ENCODE measurements around the gene CDCA3. TPM values are rescaled to one million over a fixed set of nuclear protein-coding genes. Genes with fewer than 3 reads are reported as not detected.
A peak's percentile ranks its signal among the peaks of the same experiment; 100 is the strongest.
"Not testable (repeated sequence)": the region's sequence is repeated elsewhere in the genome, so short reads cannot be mapped to it uniquely, and the experiment has no call there.

The CDCA3 gene
- total RNA-seq, 4 donors from 2014 or later, result 1.2 to 2.9 (median 1.5) TPM

DNA sequence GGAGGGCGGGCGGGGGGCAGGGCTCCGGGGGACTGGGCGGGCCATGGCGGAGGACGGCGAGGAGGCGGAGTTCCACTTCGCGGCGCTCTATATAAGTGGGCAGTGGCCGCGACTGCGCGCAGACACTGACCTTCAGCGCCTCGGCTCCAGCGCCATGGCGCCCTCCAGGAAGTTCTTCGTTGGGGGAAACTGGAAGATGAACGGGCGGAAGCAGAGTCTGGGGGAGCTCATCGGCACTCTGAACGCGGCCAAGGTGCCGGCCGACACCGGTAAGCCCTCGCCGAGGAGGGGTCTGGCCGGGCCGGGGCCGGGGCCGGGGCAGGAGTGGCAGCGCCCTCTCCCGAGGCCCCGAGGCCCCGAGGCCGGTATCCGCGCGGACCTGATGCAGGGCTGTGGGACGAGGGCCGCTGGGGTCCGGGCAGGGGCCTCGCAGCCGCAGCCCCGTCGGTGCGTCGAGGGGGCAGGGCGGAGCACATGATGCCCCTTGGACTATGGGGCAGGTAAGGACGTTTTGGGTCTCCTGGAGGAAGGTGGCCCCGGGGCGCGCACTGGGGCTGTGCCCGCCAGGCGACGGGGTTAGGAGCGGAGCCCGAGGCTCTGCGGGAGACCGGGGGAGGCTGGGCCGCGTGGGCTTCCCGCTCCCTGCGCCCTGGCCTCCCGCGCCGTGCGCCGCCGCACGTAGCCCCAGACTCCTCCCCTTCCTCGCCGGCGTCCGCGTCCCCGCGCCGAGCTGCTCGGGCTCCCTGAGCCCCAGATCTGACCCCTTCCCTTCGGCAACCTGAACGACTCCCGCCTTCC lies 16.5 kb upstream of the CDCA3 start, which contains the start of gene TPI1:
Gene TPI1, plus strand, starts transcription at position 119 of the 798 bp plus-strand sequence. Its CDS starts 36 bp downstream, at position 155.
- peak within 1 kb of the TSS; percentile 98 to 99 (median 98) for H3K27ac ChIP-seq (replicated peaks in 1 of 4)
- intact Hi-C loops (cut with DNase I), result no loop called here
- TF ChIP-seq POLR2AphosphoS5 (IDR thresholded peaks at IDR 0.05) (peak; percentile 94 to 99), POLR2A (IDR thresholded peaks at IDR 0.05; ENCODE audit: low read depth) (peak; percentile 96)
- TF ChIP-seq, protein P1, sequence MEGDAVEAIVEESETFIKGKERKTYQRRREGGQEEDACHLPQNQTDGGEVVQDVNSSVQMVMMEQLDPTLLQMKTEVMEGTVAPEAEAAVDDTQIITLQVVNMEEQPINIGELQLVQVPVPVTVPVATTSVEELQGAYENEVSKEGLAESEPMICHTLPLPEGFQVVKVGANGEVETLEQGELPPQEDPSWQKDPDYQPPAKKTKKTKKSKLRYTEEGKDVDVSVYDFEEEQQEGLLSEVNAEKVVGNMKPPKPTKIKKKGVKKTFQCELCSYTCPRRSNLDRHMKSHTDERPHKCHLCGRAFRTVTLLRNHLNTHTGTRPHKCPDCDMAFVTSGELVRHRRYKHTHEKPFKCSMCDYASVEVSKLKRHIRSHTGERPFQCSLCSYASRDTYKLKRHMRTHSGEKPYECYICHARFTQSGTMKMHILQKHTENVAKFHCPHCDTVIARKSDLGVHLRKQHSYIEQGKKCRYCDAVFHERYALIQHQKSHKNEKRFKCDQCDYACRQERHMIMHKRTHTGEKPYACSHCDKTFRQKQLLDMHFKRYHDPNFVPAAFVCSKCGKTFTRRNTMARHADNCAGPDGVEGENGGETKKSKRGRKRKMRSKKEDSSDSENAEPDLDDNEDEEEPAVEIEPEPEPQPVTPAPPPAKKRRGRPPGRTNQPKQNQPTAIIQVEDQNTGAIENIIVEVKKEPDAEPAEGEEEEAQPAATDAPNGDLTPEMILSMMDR (IDR thresholded peaks at IDR 0.05), result no peak
- H3K27me3 ChIP-seq, result no peaks in the 10 kb centered on the region
- no peaks in the 10 kb centered on the region for H3K9me3 ChIP-seq
- peaks cover 21 to 62% (median 58%) of the 10 kb centered on the region in 4 donors for H3K36me3 ChIP-seq
- peak; percentile 98 for DNase-seq (ENCODE audit: extremely low spot score)
- H3K4me3 ChIP-seq, result peak within 1 kb of the TSS; percentile 80 to 97 (median 86)
- H3K4me1 ChIP-seq, result peaks cover 41 to 56% (median 51%) of the 10 kb centered on the region in 4 donors
- WGBS, result 0% methylated on average over 16 of the region's 86 CpGs

DNA sequence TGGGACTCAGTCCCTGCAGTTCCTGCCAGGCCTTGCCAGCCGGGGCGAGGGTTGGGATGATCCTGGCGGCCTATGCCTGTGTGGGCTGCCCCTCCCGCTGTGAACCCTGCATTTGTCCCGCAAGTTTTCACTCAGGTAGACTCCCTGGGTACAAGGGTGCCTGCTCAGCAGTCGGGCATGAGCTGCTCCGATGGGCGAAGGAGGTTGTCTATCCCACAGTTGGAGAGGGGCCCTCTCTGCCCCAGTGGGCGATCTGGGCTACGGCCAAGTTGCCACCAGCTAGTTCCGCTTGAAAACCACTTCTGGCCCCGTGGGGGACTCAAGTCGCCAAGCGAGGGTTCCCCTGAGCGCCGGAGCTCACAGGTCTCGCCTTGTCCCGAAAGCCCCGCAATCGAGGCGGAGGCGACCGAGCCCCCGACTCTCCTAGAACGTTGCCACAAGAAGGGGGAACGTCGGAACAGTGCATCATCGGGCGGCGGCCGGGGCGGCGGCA lies 15.9 kb upstream of the CDCA3 start:
- intact Hi-C loops (cut with DNase I), result no loop called here
- peak overlapping the region; percentile 80 to 97 (median 86) for H3K4me3 ChIP-seq
- TF ChIP-seq POLR2A (IDR thresholded peaks at IDR 0.05; ENCODE audit: low read depth) (no peak), EP300 (IDR thresholded peaks at IDR 0.05) (no peak), POLR2AphosphoS5 (IDR thresholded peaks at IDR 0.05) (no peak)
- TF ChIP-seq, protein P1 (IDR thresholded peaks at IDR 0.05), result no peak
- H3K4me1 ChIP-seq, result peaks cover 38 to 49% (median 47%) of the 10 kb centered on the region in 4 donors
- no peaks in the 10 kb centered on the region for H3K27me3 ChIP-seq
- H3K27ac ChIP-seq (replicated peaks in 1 of 4), result peak overlapping the region; percentile 98 to 99 (median 98)
- peaks cover 25 to 68% (median 65%) of the 10 kb centered on the region in 4 donors for H3K36me3 ChIP-seq
- no peaks in the 10 kb centered on the region for H3K9me3 ChIP-seq
- peak; percentile 94 for DNase-seq (ENCODE audit: extremely low spot score)
- 1% methylated on average over 15 of the region's 33 CpGs for WGBS

DNA sequence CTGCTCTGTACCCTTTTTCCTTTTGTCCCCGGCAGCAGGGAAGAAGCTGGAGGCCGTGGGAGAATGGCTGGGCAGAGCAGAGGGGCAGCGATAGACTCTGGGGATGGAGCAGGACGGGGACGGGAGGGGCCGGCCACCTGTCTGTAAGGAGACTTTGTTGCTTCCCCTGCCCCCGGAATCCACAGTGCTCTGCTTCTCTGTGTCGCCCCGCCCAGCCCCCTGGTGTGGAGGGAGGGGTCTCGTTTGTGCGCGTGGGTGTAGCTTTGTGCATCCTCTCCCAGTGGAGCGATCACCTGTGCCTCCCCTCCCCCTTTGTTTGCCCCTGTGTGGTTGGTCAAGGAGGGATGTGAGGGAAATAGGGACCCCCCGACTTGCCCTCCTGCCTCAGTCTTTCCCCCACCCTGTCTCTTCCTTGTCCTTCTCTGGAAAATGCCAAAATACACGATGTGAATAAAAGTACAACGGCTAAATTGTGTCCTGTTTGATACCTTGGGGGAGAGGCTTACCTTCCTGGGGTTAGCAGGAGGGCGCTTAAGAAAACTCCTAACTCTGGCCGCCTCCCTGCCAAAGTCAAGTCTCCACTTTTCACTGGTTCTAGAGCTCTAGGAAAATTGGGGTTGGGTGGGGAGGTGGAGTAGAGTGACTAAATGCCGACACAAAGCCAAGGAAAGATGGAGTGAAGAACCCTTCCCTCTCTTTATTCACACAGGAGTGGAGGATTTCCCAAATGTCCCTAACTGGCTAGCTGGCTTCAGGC lies 15.3 kb upstream of the CDCA3 start:
- WGBS, result 80% methylated on average over 18 of the region's 19 CpGs
- Histone ChIP-seq H3K4me3 (peak overlapping the region; percentile 80 to 97 (median 86)), H3K36me3 (peaks cover 31 to 72% (median 68%) of the 10 kb centered on the region in 4 donors), H3K27ac (replicated peaks in 1 of 4) (peak overlapping the region; percentile 98 to 99 (median 98)), H3K27me3 (no peaks in the 10 kb centered on the region), H3K4me1 (peaks cover 32 to 43% (median 41%) of the 10 kb centered on the region in 4 donors), H3K9me3 (no peaks in the 10 kb centered on the region)
- intact Hi-C loops (cut with DNase I), result no loop called here
- TF ChIP-seq EP300 (IDR thresholded peaks at IDR 0.05), result no peak
- TF ChIP-seq, protein P1 (IDR thresholded peaks at IDR 0.05), result no peak
- no peak for TF ChIP-seq POLR2AphosphoS5 (IDR thresholded peaks at IDR 0.05)
- TF ChIP-seq POLR2A (IDR thresholded peaks at IDR 0.05; ENCODE audit: low read depth), result no peak
- DNase-seq (ENCODE audit: extremely low spot score), result no peak

DNA sequence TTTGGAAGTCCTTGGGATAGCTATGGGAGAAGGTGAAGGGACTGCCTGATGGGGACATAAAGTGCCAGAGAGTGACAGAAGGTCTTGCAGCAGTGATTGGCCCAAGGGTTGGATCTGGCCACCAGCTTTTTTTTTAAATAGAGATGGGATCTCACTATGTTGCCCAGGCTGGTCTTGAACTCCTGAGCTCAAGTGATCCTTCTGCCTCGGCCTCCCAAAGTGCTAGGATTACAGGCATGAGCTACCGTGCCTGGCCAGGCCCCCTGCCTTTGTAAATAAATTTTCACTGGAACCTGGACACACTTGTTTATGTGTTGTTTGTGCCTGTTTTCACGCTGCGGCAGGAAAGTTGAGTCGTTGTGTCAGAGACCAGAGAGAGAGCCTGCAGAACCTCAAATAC lies 14.2 kb upstream of the CDCA3 start:
- peaks cover 36 to 72% (median 68%) of the 10 kb centered on the region in 4 donors for H3K36me3 ChIP-seq
- intact Hi-C loops (cut with DNase I), result not testable (repeated sequence)

More for the DNA sequence above, 14.2 kb upstream of the CDCA3 start:
- peaks cover 25 to 33% (median 32%) of the 10 kb centered on the region in 4 donors for H3K4me1 ChIP-seq
- not testable (repeated sequence) for DNase-seq (ENCODE audit: extremely low spot score); H3K4me3 ChIP-seq; H3K27ac ChIP-seq (replicated peaks in 1 of 4); H3K27me3 ChIP-seq; H3K9me3 ChIP-seq
- WGBS, result 96% methylated on average over 5 of the region's 5 CpGs
